Fibroblast of skin of abdomen (primary cell): ENCODE measurements around the gene NLRP7.
"Not testable (repeated sequence)": the region's sequence is repeated elsewhere in the genome, so short reads cannot be mapped to it uniquely, and the experiment has no call there.

ENCODE experiments used
- DNase-seq: peaks from one replicate; pipeline ENCODE4 v3.0.0-alpha.2; 2013

NLRP7 gene

DNA sequence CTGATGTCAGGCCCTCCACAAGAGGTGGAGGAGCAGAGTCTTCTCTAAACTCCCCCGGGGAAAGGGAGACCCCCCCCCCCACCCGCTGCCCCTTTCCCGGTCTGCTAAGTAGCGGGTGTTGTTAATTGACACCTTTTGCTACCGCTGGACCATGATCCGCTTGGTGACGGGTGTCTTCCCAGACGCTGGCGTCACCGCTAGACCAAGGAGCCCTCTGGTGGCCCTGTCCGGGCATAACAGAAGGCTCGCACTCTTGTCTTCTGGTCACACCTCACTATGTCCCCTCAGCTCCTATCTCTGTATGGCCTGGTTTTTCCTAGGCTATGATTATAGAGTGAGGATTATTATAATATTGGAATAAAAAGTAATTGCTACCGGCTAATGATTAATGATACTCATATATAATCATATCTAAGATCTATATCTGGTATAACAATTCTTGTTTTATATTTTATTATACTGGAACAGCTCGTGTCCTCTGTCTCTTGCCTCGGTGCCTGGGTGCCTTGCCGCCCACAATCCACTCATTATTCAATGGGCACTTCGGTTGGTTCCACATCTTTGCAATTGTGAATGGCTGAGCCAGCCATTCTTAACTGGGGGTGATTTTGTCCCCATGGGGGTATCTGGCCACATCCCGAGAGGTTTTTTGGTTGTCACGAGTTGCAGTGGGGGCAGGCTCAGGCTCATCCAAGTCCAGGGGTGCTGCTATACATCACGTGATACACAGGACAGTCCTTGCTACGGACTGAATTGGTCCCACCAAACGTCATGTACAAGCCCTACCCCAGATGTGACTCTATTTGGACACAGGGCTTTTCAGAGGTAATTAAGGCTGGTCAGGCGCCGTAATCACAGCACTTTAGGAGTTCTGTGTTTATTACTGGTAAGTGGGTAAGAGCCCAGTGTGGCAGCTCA, 27.4 kb downstream of the NLRP7 start:
- DNase-seq = not testable (repeated sequence)

DNA sequence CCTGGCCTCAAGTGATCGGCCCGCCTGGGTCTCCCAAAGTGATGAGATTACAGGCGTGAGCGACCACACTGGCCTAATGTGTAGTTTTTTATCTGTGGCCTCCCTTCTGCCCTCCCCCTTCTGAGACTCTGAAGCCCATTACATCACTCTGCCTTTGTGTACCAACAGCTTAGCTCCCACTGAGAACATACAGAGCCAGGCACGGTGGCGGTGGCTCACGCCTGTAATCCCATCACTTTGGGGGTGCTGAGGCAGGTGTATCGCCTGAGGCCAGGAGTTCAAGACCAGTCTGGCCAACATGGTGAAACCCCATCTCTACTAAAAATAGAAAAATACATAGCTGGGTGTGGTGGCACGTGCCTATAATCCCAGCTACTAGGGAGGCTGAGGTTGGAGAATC, 28.8 kb downstream of the NLRP7 start:
- DNase-seq = no peak

DNA sequence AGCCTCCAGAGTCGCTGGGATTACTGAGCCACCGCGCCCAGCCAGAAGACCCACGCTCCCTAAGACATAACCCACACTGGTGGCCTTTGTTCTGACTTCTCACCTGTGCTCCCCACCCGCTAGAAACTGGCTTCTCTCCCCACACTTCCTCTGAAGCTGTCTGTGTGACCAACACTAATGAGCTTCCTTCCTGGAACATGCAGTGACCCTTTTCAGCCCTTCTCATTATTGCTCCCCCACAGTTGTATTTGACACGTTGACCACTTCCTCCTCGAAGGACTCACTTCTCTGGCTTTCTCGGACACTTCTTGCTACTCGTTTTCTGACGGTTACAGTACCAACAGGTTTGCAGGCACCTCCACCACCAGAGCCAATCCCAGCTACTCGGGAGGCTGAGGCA, 30.5 kb downstream of the NLRP7 start:
- DNase-seq = no peak

DNA sequence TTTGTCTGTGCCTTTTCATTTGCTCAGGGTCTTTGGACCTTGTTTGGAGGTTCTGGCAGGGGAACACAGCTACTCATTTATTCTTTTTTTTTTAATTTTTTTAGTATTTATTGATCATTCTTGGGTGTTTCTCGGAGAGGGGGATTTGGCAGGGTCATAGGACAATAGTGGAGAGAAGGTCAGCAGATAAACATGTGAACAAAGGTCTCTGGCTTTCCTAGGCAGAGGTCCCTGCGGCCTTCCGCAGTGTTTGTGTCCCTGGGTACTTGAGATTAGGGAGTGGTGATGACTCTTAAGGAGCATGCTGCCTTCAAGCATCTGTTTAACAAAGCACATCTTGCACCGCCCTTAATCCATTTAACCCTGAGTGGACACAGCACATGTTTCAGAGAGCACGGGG, 39.4 kb downstream of the NLRP7 start:
- not testable (repeated sequence) for DNase-seq

DNA sequence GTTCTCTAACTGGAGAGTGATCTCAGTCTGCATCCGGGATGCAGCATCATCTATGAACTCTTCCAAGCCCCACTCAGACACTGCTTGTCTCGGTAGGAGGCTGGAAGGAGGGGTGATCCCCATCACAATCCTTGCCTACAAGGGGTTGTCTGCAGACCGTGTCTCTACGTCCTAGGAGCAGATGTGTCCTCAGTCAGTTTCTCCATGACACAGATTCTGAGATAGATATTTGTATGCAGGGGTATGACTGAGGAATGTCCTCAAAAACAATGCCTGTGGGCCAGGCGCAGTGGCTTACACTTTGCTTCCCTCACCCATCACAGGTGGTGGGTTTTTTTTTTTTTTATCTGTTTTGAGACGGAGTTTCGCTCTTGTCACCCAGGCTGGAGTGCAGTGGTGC, 40.5 kb downstream of the NLRP7 start:
- no peak for DNase-seq

DNA sequence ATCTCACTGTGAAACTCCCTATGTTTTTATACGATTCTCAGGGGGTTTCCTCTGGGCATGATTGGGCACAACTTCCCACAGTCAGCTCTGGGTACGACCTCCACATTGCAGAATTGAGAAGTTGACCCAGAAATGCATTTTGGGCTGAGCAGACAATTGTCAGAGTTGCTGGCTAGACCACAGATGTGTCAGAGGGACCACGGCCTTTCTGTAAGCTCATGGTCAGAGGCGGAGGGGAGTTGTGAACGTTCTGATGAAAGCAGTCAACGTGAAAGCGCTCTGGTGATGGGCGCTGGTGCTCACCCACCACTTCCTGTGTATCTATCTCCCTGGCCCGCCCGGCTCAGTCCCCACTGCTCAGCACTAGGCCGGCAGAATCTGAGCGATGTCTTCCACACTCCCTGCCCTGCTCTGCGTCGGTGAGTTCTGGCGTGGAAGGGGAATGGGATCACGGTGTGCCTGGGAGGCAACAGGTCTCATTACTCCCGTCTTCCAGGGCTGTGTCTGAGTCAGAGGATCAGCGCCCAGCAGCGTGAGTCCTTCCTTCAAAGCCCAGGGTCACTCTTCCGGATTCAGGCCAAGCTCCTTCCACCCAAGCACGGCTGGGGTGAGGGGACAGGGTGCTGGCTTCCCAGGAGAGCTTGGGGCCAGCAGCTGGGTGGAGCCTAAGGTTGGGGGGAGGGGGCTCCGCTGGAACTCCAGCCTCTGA, 41.4 kb downstream of the NLRP7 start, which contains the start of gene NCR1:
TSS of gene NCR1 (plus strand) at position 346 of the 709 bp plus-strand sequence. CDS start at position 386, 40 bp downstream.
- DNase-seq = no peak

DNA sequence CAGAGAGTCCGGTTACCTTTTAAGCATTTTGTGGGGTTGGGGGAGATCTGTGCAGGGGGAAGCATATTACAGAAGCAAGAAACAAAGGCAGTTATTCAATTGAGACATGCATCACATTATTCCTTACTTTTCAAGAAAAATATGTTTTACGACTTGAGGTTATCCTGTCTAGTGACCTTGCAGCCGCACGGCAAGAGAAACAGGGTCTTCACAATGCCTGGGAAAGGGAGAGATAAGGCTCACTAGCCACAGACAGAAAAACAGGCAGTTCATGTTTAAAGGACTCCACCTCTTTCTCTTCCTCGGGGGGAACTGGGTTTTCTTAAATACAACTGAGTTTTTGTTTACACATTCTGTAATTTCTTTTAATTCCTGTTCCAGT, 41.9 kb downstream of the NLRP7 start:
- DNase-seq = no peak

GRCh38 chr19:54904261-54904660, 43.1 kb downstream of the NLRP7 start:
- DNase-seq = not testable (repeated sequence)

GRCh38 chr19:54903303-54903702, 44.0 kb downstream of the NLRP7 start:
- DNase-seq = no peak

- DNase-seq = no peak
Observed at GRCh38 chr19:54902061-54902460, 45.3 kb downstream of the NLRP7 start.

DNA sequence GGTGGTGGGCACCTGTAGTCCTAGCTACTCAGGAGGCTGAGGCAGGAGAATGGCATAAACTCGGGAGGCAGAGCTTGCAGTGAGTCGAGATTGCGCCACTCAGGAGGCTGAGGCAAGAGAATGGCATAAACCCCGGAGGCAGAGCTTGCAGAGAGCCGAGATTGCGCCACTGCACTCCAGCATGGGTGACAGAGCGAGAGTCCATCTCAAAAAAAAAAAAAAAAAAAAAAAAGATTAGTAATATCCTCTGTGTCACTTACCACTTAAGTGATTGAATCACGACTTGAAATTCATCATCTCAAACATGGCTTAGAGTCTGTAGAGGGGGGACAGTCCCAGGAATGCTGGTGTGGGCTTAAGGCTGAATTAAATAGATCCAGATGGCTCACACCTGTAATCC, 46.2 kb downstream of the NLRP7 start:
- DNase-seq = not testable (repeated sequence)

DNA sequence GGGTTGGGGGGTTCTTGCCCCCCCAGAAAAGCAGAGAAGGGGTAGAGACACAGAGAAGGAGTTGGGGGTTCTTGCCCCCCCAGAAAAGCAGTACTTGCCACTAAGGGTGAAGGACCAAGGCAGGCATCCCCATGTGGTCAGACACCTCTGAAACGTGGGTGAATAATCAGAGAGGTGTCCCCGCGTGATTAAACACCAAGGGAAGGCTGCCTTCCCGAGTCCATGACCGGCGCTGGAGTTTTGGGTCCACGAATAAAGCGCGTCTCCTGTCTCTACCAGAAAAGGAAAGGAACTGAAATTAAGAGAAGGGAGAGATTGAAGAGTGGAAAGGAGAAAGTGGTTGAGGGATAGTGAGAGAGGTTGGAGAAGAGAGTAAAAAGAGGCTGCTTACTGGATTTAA, 47.7 kb downstream of the NLRP7 start:
- not testable (repeated sequence) for DNase-seq

GRCh38 chr19:54898685-54899084, 48.6 kb downstream of the NLRP7 start:
- not testable (repeated sequence) for DNase-seq

DNA sequence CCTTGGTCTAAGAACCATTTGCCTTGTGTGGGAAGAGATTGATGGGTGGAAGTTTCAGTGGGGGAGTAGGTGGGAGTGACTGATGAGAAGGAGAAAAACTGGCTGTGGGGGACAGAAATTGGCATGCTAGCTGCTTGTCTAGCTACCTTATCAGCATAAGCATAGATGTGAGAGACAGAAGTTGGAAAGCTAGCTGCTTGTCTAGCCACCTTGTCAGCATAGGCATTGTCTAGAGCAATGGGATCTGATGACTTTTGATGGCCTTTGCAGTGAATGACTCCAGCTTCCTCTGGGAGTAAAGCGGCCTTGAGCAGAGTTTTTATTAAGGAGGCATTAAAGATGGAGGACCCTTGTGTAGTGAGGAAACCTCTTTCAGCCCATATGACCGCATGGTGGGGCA, 51.3 kb downstream of the NLRP7 start:
- DNase-seq = no peak

DNA sequence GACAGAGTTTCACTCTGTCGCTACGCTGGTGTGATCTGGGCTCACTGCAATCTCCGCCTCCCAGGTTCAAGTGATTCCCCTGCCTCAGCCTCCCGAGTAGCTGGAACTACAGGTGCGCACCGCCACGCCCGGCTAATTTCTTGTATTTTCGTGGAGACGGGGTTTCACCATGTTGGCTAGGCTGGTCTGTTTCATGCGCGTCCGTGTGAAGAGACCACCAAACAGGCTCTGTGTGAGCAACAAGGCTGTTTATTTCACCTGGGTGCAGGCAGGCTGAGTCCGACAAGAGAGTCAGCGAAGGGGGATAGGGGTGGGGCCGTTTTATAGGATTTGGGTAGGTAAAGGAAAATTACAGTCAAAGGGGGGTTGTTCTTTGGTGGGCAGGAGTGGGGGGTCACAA, 53.2 kb downstream of the NLRP7 start:
- DNase-seq = not testable (repeated sequence)

GRCh38 chr19:54893406-54893805, 53.9 kb downstream of the NLRP7 start:
- DNase-seq = no peak

- no peak for DNase-seq
Observed at GRCh38 chr19:54889566-54889965, 57.8 kb downstream of the NLRP7 start.

- no peak for DNase-seq
Observed at GRCh38 chr19:54888239-54888638, 59.1 kb downstream of the NLRP7 start.

GRCh38 chr19:54883228-54883627, 64.1 kb downstream of the NLRP7 start:
- no peak for DNase-seq

DNA sequence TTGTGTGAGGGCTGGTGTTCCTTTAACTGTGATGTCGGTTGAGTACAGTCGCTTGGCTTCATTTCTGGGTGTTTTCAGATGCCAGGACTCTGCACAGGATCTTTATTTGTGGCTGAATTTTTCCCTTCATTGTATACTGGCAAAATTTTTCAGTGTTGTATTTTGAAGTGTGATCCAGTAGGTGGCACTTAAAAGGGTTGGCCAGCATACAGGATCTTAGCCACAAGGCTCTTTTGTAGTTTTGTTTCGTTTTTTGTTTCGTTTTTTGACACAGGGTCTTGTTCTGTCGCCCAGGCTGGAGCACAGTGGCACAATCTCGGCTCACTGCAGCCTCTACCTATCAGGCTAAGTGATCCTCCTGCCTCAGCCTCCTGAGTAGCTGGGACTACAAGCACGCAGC, 64.6 kb downstream of the NLRP7 start:
- no peak for DNase-seq

- DNase-seq = no peak
Observed at GRCh38 chr19:54881884-54882283, 65.4 kb downstream of the NLRP7 start.

- no peak for DNase-seq
Observed at GRCh38 chr19:54877471-54877870, 69.9 kb downstream of the NLRP7 start.

DNA sequence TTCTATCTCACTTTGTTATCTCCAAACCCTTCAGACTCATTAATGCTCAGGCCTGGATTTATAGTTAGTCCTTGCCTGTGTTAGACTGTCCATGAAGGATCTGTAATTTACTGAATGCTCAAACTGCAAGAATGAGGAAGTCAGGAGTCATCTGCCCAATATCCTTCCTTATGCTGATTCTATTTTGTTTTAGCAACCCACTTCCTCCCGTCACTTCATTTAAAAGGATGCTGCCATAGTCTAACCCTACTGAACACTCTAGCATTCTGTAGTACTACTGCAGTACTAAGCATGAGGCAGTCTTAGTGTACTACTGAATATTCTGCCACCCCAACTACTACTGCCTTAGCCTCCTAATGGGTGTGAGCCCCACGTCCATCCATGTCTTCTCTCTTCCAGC, 71.8 kb downstream of the NLRP7 start:
- DNase-seq = no peak

DNA sequence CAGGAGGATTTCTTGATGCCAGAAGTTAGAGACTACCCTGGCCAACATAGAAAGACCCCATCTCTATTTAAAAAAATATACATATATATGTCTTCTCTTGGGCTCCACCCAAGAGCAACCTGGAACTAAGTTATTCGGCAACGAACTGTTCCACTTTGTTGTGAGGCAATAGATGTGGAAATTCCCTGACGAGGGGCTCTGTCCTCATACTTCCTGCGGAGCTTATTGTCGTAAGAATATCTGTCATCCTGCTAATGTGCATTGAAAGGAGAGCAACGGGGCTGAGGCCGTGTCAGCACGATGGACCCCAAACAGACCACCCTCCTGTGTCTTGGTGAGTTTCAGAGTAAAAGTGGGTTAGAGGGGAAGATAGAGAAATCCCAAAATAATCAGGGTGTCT, 73.3 kb downstream of the NLRP7 start, which contains the start of gene FCAR:
TSS of gene FCAR (plus strand) at position 246 of the 400 bp plus-strand sequence. CDS start at position 301, 55 bp downstream.
- DNase-seq = no peak
